HG03469 (cell line): ENCODE measurements around the gene GGA1.
A peak's percentile ranks its signal among the peaks of the same experiment; 100 is the strongest.

ENCODE experiments used
- ATAC-seq: cut with Tn5 transposase; IDR thresholded peaks from one replicate; pipeline ENCODE4 v1.9.1; 2021; ENCODE audit warnings: mild to moderate bottlenecking, moderate library complexity, moderate number of reproducible peaks; ENCODE audit not compliant: unreplicated experiment

GGA1 gene

GRCh38 chr22:37630839-37631435 is 22.3 kb downstream of the GGA1 start:
- ATAC-seq, result no peak

- ATAC-seq, result no peak
Measured at GRCh38 chr22:37631448-37632173, 23.0 kb downstream of the GGA1 start.

- ATAC-seq, result no peak
Measured at GRCh38 chr22:37632174-37633088, 23.8 kb downstream of the GGA1 start.

GRCh38 chr22:37633089-37633624 is 24.5 kb downstream of the GGA1 start:
- peak; percentile 33 for ATAC-seq

GRCh38 chr22:37633625-37634416 is 25.2 kb downstream of the GGA1 start:
- ATAC-seq, result peak; percentile 29

GRCh38 chr22:37634417-37634924 is 25.8 kb downstream of the GGA1 start:
- no peak for ATAC-seq

GRCh38 chr22:37635157-37635556 is 26.5 kb downstream of the GGA1 start:
- no peak for ATAC-seq

- ATAC-seq, result no peak
Measured at GRCh38 chr22:37636186-37636948, 27.7 kb downstream of the GGA1 start.

GRCh38 chr22:37636949-37637273 is 28.3 kb downstream of the GGA1 start:
- no peak for ATAC-seq

- no peak for ATAC-seq
Measured at GRCh38 chr22:37638391-37639069, 29.9 kb downstream of the GGA1 start.

- no peak for ATAC-seq
Measured at GRCh38 chr22:37639070-37639760, 30.6 kb downstream of the GGA1 start, which contains the start of gene SH3BP1. Gene SH3BP1, plus strand, starts transcription at chr22:37639669. Its CDS starts 119 bp downstream, at chr22:37639788.

GRCh38 chr22:37639771-37640590 is 31.3 kb downstream of the GGA1 start:
- no peak for ATAC-seq

- ATAC-seq, result no peak
Measured at GRCh38 chr22:37640591-37641560, 32.2 kb downstream of the GGA1 start.

- ATAC-seq, result no peak
Measured at GRCh38 chr22:37641561-37641949, 32.9 kb downstream of the GGA1 start.

GRCh38 chr22:37643225-37643847 is 34.7 kb downstream of the GGA1 start:
- ATAC-seq, result no peak

GRCh38 chr22:37647317-37647716 is 38.7 kb downstream of the GGA1 start:
- no peak for ATAC-seq
